Osteoblast (primary cell): ENCODE results near the gene ZNF212. TPM values are rescaled to one million over a fixed set of nuclear protein-coding genes. Genes with fewer than 3 reads are reported as not detected.

Experiments
- DNase-seq: peaks from one replicate; pipeline ENCODE4 v3.0.0; 2011; ENCODE audit warnings: low spot score, mixed read lengths; ENCODE audit not compliant: insufficient read length; ENCODE audit errors: missing footprints
- H2AFZ ChIP-seq: 2 replicates; pipeline ENCODE4 v1.6.0; 2011; ENCODE audit warnings: mild to moderate bottlenecking, low read length
- H3K27ac ChIP-seq: 2 replicates; pipeline ENCODE4 v1.5.1; 2011; ENCODE audit warnings: mild to moderate bottlenecking, low read depth, low read length, moderate library complexity
- H3K27me3 ChIP-seq: 2 replicates; pipeline ENCODE4 v1.6.0; 2012; ENCODE audit warnings: mild to moderate bottlenecking, control low read depth, inconsistent platforms, low read length, moderate library complexity; ENCODE audit not compliant: insufficient read depth
- H3K36me3 ChIP-seq: 2 replicates; pipeline ENCODE4 v1.5.1; 2011; ENCODE audit warnings: mild to moderate bottlenecking, low read length, control low read depth, moderate library complexity; ENCODE audit not compliant: insufficient read depth
- H3K4me1 ChIP-seq: 2 replicates; pipeline ENCODE4 v1.5.1; 2011; ENCODE audit warnings: mild to moderate bottlenecking, low read length, control low read depth, moderate library complexity; ENCODE audit not compliant: insufficient read depth
- H3K4me2 ChIP-seq: 2 replicates; pipeline ENCODE4 v1.6.0; 2011; ENCODE audit warnings: mild to moderate bottlenecking, low read length; ENCODE audit not compliant: insufficient read depth
- H3K4me3 ChIP-seq: fragments of 200-600 bp; sonication (generic); 3 replicates; pipeline ENCODE4 v1.5.1; 2012; ENCODE audit warnings: mild to moderate bottlenecking, low read length, inconsistent platforms; ENCODE audit not compliant: insufficient read depth
- H3K79me2 ChIP-seq: 2 replicates; pipeline ENCODE4 v1.6.0; 2012; ENCODE audit warnings: mild to moderate bottlenecking, low read length, control low read depth, inconsistent platforms; ENCODE audit not compliant: insufficient read depth
- H3K9me3 ChIP-seq: 2 replicates; pipeline ENCODE4 v1.5.1; 2011; ENCODE audit warnings: low read depth, low read length, control low read depth
- H4K20me1 ChIP-seq: 2 replicates; pipeline ENCODE4 v1.6.0; 2012; ENCODE audit warnings: mild to moderate bottlenecking, low read length, control low read depth; ENCODE audit not compliant: insufficient read depth
- total RNA-seq: library from RNA; depleted of rRNA; stranded (reverse); fragments of >200 nt; gene quantifications from 2 replicates; pipeline ENCODE4 v1.2.3, GENCODE V29; 2012
- TF ChIP-seq, protein P1 (sequence below): IDR thresholded peaks from 2 replicates; pipeline ENCODE4 v1.5.1; 2011; ENCODE audit warnings: mild to moderate bottlenecking, low read depth, low read length, moderate library complexity; ENCODE audit errors: extremely low read depth

The ZNF212 gene
- total RNA-seq, 1 donor = 9.0 TPM

DNA sequence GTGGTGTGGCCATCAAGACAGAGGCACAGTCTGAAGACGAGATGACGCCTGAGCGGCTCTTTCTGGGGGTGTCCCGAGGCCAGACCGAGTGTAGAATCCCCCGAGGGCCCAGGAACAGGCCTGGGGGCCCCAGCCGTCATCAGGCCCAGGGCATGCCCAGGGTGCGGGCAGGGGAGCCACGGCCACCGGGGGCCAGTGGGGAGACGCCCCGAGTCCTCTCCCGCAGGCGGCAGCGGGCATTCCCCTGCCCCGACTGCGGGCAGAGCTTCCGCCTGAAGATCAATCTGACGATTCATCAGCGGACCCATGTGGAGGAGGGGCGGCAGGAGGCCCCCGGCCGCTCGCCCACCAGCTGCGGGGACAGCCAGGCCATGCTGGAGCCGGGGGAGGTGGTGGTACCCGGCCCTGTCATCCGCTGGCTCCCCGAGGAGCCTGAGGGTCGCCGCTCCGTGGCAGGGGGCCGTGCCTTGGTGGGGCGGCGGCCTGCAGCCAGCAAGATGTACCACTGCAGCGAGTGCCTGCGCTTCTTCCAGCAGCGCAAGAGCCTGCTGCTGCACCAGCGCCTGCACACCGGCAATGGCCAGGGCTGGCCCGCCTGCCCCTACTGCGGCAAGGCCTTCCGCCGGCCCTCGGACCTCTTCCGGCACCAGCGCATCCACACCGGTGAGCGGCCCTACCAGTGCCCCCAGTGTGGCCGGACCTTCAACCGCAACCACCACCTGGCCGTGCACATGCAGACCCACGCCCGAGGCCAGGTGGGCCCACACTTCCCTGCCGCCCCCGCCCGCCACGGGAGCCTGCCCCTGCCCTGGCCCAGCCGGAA, 42.3 kb downstream of the ZNF212 start:
- peak; percentile 67 for DNase-seq
- Histone ChIP-seq H3K9me3 (no peaks in the 10 kb centered on the region), H3K27me3 (no peaks in the 10 kb centered on the region), H2AFZ (no peak overlapping the region), H3K27ac (no peak overlapping the region), H3K4me1 (peaks cover 13% of the 10 kb centered on the region), H3K79me2 (no peaks in the 10 kb centered on the region), H4K20me1 (peaks cover 23% of the 10 kb centered on the region), H3K36me3 (peaks cover 31% of the 10 kb centered on the region), H3K4me2 (no peak overlapping the region), H3K4me3 (no peak overlapping the region)
- TF ChIP-seq, protein P1, sequence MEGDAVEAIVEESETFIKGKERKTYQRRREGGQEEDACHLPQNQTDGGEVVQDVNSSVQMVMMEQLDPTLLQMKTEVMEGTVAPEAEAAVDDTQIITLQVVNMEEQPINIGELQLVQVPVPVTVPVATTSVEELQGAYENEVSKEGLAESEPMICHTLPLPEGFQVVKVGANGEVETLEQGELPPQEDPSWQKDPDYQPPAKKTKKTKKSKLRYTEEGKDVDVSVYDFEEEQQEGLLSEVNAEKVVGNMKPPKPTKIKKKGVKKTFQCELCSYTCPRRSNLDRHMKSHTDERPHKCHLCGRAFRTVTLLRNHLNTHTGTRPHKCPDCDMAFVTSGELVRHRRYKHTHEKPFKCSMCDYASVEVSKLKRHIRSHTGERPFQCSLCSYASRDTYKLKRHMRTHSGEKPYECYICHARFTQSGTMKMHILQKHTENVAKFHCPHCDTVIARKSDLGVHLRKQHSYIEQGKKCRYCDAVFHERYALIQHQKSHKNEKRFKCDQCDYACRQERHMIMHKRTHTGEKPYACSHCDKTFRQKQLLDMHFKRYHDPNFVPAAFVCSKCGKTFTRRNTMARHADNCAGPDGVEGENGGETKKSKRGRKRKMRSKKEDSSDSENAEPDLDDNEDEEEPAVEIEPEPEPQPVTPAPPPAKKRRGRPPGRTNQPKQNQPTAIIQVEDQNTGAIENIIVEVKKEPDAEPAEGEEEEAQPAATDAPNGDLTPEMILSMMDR = no peak

DNA sequence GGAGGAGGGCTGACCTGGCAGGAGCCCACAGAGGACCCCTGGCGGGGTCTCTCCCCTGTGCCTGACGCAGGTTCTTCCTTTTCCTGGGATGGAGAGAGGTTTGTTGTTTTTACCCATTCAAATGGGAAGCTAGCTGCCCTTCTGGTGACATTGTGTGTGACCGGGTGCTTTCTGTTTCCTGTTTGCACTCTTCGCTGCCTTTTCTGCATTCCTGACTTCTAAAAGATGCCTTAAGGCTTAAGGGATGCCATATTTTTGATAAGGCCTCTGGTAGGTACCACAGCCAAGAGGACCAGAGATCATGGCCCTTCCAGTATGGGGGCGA, 42.8 kb downstream of the ZNF212 start:
- Histone ChIP-seq H2AFZ (no peak overlapping the region), H4K20me1 (peaks cover 23% of the 10 kb centered on the region), H3K9me3 (no peaks in the 10 kb centered on the region), H3K27ac (no peak overlapping the region), H3K36me3 (peaks cover 29% of the 10 kb centered on the region), H3K4me1 (peaks cover 13% of the 10 kb centered on the region), H3K27me3 (no peaks in the 10 kb centered on the region), H3K79me2 (no peaks in the 10 kb centered on the region), H3K4me3 (no peak overlapping the region), H3K4me2 (no peak overlapping the region)
- TF ChIP-seq, protein P1 = no peak
- peak; percentile 38 for DNase-seq

DNA sequence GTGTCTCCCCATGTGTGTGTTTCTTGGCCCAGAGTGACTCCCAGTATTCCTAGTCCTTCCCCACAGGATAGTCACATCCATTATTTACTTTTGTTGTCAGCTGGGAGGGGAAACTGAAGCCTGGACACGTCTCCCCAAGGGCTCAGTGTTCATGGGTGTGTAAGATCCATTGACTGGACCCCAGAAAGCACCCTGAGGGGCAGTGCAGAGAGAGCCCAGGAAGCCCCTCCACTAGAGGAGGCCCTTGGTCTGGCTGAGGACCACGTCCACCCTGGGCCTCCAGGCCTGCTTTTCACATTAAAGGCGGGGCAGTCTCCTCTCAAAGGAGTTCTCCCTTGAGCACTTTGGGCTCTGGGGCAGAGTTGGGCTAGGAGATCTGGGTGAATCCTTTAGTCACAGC, 43.9 kb downstream of the ZNF212 start:
- H3K36me3 ChIP-seq = peaks cover 27% of the 10 kb centered on the region
- no peak for DNase-seq
- no peak overlapping the region for H2AFZ ChIP-seq
- no peaks in the 10 kb centered on the region for H3K79me2 ChIP-seq
- TF ChIP-seq, protein P1 = no peak
- H3K4me3 ChIP-seq = no peak overlapping the region
- H3K4me2 ChIP-seq = no peak overlapping the region
- no peaks in the 10 kb centered on the region for H3K27me3 ChIP-seq
- no peak overlapping the region for H3K27ac ChIP-seq
- H4K20me1 ChIP-seq = peaks cover 20% of the 10 kb centered on the region
- no peaks in the 10 kb centered on the region for H3K9me3 ChIP-seq
- H3K4me1 ChIP-seq = peaks cover 13% of the 10 kb centered on the region

DNA sequence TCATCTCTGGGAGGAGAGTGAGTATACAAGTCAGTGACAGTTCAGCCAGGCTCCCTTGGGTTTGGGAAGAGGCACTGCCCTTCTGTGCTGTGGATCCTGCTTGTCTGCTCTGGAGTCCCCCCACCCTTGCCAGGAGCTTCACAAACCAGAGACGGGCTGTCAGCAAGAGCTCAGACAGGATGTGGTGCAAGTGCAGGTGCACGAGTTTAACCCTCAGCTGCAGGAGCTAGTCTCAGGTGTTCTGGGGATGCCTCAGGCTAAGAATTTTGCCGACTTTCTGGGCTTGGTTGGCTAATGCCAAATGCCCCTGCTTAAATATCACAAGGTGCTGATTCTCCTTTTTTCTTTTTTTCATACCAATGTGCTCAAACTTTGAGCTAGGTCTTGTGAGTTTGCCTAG, 44.9 kb downstream of the ZNF212 start:
- Histone ChIP-seq H4K20me1 (peaks cover 15% of the 10 kb centered on the region), H3K4me1 (peaks cover 13% of the 10 kb centered on the region), H3K27me3 (no peaks in the 10 kb centered on the region), H3K9me3 (no peaks in the 10 kb centered on the region), H3K79me2 (no peaks in the 10 kb centered on the region), H3K4me2 (no peak overlapping the region), H3K36me3 (peaks cover 19% of the 10 kb centered on the region), H3K4me3 (no peak overlapping the region), H2AFZ (no peak overlapping the region), H3K27ac (no peak overlapping the region)
- TF ChIP-seq, protein P1 = no peak
- DNase-seq = peak; percentile 66
